Measurements from ENCODE around the gene ARL6IP4.
"Not testable (repeated sequence)": the region's sequence is repeated elsewhere in the genome, so short reads cannot be mapped to it uniquely, and the experiment has no call there.

ARL6IP4 gene

DNA sequence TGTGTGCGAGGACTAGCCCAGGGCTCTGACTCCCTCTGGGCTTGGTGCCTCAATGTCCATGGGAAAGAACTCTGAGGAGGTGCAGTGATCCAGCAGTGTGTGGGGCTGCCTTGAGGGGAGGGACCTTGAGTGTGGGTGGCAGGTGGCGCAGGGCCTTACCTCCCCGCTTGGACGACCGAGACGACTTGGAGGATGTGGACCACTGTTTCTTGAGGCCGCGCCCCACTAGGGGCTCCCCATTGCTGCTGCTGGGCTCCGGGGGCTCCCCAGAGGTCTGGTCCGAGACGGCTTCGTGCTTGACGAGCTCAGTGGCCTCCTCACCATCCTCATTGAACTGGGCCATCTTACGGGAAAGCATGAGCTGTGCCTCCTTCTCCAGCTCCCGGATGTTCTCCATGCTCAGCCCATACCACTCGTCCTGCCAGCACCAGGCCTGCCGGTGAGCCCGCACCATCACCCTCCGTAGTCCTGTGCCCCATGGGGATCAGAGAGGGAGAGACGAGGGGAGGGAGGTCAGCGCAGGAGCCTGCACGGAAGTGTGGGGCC, 24.7 kb downstream of the ARL6IP4 start:
- DNase-seq (ENCODE audit: low read depth in 2 of 3, low spot score in 1 of 3) = no peak

DNA sequence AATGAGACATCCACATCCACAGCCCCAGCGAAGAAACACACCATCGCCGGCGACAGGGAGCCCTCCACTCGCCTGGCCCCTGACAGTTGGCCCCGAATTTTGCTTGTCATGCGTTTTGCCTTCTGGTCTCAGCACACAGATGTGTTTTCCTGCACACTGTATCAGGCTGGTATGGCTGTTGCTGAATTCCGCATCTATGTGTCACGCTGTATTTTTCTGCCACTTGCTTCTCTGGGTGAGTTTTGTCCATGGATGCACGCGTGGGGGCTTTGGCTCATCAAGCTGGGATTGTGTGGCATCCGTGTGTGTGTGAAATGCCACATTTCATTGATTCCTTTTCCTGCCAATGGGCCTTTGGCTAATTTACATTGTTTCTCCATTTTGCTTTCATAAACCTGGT, 26.5 kb downstream of the ARL6IP4 start:
- no peak for DNase-seq (ENCODE audit: low read depth in 2 of 3, low spot score in 1 of 3)

DNA sequence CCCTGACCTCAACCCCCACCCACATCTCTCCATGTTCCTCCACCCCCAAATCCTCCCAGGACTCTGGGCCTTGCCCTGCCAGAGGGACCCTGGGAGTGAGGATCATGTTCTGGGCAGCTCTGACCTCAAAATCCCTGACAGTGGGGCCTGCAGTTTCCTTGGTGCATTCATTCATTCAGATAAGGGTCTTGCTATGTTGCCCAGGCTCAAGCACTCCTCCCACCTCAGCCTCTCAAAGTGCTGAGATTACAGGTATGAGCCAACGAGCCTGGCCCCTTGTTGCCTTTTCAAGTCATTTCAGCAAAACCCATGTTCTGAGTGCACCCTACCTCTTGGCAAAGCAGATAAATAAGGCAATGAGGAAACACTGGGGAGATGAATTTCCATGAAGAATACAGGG, 29.6 kb downstream of the ARL6IP4 start:
- DNase-seq (ENCODE audit: low read depth in 2 of 3, low spot score in 1 of 3) = no peak

GRCh38 chr12:123010681-123011080, 30.2 kb downstream of the ARL6IP4 start:
- no peak for DNase-seq (ENCODE audit: low read depth in 2 of 3, low spot score in 1 of 3)

GRCh38 chr12:123011701-123012100, 31.2 kb downstream of the ARL6IP4 start:
- no peak for DNase-seq (ENCODE audit: low read depth in 2 of 3, low spot score in 1 of 3)

GRCh38 chr12:123013185-123014095, 33.0 kb downstream of the ARL6IP4 start:
- no peak for DNase-seq (ENCODE audit: low read depth in 2 of 3, low spot score in 1 of 3)

DNA sequence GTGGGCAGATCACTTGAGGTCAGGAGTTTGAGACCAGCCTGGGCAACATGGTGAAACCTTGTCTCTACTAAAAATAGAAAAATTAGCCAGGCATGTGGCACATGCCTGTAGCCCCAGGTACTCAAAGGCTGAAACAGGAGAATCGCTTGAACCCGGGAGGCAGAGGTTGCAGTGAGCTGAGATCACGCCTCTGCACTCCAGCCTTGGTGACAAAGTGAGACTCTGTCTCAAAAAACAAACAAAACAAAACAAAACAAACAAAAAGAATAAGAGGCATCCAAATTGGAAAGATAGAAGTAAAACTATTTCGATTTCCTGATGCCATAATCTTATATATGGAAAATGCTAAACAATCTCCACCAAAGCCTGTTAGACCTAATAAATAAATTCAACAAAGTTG, 34.0 kb downstream of the ARL6IP4 start:
- DNase-seq (ENCODE audit: low read depth in 2 of 3, low spot score in 1 of 3) = not testable (repeated sequence)

DNA sequence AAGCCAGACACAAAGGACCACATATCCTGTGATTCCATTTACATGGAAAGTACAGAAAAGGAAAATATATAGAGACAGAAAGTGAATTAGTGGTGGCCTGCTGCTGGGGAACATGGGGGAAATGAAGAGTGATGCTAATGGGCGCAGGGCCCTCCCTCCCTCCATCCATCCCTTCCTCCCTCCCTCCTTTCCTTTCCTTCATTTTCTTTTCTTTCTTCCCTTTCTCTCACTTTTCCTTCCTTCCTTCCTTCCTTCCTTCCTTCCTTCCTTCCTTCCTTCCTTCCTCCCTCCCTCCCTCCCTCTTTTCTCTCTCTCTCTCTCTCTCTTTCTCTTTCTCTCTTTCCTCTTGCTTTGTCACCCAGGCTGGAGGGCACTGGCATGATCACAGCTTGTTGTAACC, 37.3 kb downstream of the ARL6IP4 start:
- DNase-seq (ENCODE audit: low read depth in 2 of 3, low spot score in 1 of 3) = no peak

DNA sequence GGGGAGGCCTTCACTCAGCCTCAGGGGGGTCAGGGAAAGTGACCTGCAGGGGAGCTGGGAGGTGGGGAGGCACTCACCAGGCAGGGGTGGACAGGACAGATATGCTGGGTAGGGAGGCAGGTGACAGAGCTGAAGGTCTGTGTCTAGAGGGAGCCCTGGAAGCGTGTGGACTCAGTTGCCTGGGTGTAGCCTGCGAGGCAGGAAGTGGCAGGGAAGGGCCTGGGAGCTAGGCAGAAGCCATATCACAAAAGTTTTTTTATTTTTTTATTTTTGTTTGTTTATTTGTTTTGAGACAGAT, 39.3 kb downstream of the ARL6IP4 start:
- DNase-seq (ENCODE audit: low read depth in 2 of 3, low spot score in 1 of 3) = no peak

DNA sequence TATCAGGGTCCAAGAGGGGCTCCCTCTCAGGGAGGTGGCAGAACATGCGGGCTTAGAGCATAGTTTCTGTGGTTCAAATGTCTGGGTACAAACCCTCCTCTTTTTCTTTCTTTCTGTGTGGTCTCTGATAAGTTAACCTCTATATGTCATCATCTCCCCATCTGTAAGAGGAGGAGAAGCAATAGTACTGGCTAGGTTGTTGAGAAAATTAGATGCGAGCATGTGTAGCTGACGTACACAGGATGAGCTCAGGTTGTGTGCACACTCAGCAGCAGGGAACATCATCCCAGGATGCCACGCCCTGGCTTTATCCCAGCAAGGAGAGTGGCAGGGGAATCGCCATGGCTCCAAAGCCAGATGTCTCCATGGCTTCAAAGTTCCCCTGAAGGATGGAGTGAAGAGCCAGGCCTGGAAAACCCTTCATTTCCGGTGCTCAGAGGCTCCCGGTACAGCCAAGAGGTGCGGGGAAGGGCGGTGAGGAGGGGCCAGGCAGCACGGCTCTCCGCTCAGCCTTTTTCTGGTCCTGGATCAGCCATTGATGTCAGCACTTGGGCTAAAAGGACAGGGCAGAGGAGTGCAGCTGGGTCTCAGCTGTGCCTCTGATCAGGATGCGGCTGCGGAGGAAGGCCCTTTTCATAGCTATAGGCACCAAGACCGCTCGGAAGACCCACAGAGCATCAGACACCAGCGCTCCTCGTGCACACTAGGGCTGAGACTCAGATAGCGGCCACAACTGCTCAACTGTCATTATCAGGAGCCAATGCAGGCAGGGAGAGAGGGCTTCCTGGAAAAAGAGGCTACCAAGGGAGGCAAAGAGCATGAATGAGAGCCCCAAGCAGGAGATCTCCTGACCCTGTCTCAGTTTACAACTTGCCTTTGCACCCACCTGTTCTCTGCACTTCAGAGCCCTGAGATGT, 41.5 kb downstream of the ARL6IP4 start:
- DNase-seq (ENCODE audit: low read depth in 2 of 3, low spot score in 1 of 3) = no peak

DNA sequence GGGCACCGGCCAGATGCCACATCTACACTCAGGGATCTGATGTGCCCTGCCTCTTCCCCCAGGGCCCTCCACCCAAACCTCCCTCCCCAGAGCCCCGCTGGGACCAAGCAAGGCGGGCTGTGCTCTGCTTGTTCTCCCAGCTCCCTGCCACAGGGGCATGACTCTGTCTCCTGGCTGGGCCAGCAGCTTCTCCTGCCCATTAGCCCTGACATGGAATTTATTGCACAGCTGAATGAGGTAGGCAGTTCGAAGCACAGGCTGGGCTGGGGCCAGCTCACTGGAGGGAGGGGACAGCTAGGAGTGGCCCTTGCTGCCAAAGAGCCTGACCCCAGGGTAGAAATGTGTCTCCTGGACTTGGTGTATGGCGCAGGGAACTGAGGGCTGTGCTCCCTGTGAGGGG, 42.4 kb downstream of the ARL6IP4 start:
- no peak for DNase-seq (ENCODE audit: low read depth in 2 of 3, low spot score in 1 of 3)

- DNase-seq (ENCODE audit: low read depth in 2 of 3, low spot score in 1 of 3) = no peak
Measured at GRCh38 chr12:123024819-123025391, 44.4 kb downstream of the ARL6IP4 start.

DNA sequence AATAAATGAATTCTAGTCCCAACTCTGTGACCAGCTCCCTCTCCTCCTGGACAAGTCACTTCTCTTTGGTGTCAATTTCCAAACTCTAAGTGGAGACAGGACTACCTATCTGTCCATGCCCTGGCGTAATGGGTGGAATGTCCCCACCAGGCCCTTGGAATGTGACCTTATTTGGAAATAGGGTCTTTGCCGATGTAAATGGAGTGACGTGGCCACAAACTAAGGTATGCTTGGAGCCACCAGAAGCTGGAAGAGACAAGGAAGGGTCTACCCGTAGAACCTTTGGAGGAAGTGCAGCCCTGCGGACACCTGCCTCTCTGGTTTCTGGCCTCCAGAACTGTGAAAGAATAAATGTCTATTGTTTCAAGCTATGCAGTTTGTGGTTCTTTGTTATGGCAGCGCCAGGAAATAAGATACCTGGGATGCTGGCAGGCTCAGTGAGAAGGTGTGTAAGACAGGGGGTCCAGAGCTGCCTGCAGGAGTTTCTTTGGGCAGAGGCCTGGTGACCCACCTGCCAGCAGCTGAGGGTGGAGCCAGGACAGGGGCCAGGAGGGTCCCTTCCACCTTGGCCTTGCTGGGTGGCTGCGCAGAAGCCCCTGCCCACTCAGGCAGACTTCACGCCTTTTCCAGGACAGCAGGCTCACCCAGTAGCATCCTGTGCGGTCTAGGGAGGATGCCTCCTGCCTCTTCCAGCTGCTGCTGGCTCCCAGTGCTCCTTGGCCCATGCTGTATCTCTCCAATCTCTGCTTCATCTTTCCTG, 45.8 kb downstream of the ARL6IP4 start:
- DNase-seq (ENCODE audit: low read depth in 2 of 3, low spot score in 1 of 3) = no peak

- no peak for DNase-seq (ENCODE audit: low read depth in 2 of 3, low spot score in 1 of 3)
Measured at GRCh38 chr12:123027726-123028445, 47.4 kb downstream of the ARL6IP4 start.

- no peak for DNase-seq (ENCODE audit: low read depth in 2 of 3, low spot score in 1 of 3)
Measured at GRCh38 chr12:123028475-123028874, 48.0 kb downstream of the ARL6IP4 start.

GRCh38 chr12:123029550-123029949, 49.1 kb downstream of the ARL6IP4 start:
- no peak for DNase-seq (ENCODE audit: low read depth in 2 of 3, low spot score in 1 of 3)

GRCh38 chr12:123030686-123031085, 50.2 kb downstream of the ARL6IP4 start:
- no peak for DNase-seq (ENCODE audit: low read depth in 2 of 3, low spot score in 1 of 3)

DNA sequence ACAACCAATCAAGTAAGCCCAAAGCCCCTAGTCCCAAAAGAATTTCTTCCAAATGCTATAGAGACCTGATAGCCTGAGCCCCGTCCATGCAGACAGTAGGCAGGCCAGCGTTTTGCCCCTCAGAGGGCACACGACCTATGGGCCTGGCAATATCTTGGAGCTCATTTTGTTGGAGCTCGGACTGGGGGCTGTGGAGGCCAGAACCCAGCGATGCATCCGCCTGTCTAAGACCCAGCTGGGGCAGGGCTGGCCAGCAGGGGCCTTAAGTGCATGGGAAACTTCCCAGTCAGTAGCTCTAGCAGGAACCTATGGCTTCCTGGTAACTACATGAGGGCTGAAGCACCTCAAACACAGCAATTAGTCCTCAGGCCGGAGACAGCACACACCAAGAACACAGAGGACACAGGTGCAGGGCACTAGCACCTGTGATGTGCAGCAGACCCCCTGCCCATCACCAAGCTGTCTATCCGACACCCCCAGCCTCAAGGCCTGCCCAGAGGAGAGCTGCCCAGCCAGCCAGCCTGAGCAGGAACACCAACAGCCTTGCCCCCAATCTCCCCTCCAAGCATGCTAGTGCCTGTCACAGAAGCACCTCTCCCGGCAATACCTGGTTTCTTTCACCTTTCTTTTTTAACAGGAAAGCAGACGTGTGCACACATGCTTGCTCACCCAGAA, 50.8 kb downstream of the ARL6IP4 start:
- no peak for DNase-seq (ENCODE audit: low read depth in 2 of 3, low spot score in 1 of 3)
